ENCODE data around the gene POR.

POR gene

DNA sequence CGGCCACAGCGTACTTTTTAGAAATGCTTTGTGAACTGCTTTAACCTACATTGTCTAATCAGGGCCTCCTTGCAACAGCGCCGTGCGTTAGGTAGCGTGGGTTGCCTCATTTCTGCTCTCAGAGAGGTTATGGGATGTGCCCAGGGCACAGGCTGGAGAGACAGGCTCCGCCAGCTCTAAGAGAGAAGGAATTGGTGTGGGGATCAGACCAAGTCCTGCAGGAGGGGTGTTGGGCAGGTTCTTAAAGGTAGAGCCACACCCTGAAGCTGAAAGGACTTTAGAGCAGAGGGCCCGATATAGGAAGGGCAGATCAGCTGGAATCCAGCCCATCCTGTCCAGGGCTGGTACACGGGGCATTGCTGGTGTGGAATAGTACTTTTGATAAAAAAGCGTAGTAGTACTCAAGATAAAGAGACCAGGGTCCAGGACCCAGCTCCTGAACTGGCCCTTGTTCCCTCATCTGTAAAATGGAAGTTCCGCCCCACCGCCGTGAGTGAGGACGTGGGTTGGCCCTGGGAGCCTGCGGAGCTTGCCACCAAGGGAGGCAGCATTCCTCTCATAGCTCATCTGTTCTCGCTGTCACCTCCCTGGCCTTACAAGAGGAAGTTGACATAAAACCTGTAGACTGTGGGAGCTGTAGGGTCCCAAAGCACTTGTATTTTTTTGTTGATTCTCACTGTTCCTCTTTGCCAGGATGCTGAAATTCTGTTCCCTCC, 42.2 kb downstream of the POR start:
- Histone ChIP-seq H3K36me3 (ENCODE audit: insufficient read depth, low read length) (peaks cover 19% of the 10 kb centered on the region; the same call in 1 of the 2 replicates), H3K4me3 (ENCODE audit: low read length, poor library complexity, severe bottlenecking) (no peak overlapping the region), H3K79me2 (ENCODE audit: insufficient read depth, low read length) (no peaks in the 10 kb centered on the region), H3K4me1 (ENCODE audit: insufficient read depth, low read length, poor library complexity, severe bottlenecking) (no peaks in the 10 kb centered on the region), H3F3A (ENCODE audit: low read depth) (no peaks in the 10 kb centered on the region), H4K20me1 (ENCODE audit: insufficient read depth, low read length, poor library complexity, severe bottlenecking) (no peaks in the 10 kb centered on the region), H3K9me3 (ENCODE audit: insufficient read depth, low read depth, low read length) (no peaks in the 10 kb centered on the region), H2AFZ (ENCODE audit: low read length) (no peak overlapping the region), H3K4me2 (ENCODE audit: low read depth, low read length, poor library complexity, severe bottlenecking) (no peak overlapping the region), H3K27me3 (ENCODE audit: insufficient read depth, low read length, poor library complexity, severe bottlenecking) (no peaks in the 10 kb centered on the region), H3K9ac (ENCODE audit: low read depth, low read length, poor library complexity, severe bottlenecking) (no peak overlapping the region), H3K9me2 (replicated peaks; ENCODE audit: low read depth, low read length) (no peaks in the 10 kb centered on the region)
- TF ChIP-seq, protein P1, sequence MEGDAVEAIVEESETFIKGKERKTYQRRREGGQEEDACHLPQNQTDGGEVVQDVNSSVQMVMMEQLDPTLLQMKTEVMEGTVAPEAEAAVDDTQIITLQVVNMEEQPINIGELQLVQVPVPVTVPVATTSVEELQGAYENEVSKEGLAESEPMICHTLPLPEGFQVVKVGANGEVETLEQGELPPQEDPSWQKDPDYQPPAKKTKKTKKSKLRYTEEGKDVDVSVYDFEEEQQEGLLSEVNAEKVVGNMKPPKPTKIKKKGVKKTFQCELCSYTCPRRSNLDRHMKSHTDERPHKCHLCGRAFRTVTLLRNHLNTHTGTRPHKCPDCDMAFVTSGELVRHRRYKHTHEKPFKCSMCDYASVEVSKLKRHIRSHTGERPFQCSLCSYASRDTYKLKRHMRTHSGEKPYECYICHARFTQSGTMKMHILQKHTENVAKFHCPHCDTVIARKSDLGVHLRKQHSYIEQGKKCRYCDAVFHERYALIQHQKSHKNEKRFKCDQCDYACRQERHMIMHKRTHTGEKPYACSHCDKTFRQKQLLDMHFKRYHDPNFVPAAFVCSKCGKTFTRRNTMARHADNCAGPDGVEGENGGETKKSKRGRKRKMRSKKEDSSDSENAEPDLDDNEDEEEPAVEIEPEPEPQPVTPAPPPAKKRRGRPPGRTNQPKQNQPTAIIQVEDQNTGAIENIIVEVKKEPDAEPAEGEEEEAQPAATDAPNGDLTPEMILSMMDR (conservative IDR thresholded peaks at IDR 0.05; ENCODE audit: low read length), result no peak
- TF ChIP-seq EZH2phosphoT487 (IDR thresholded peaks at IDR 0.05; ENCODE audit: borderline replicate concordance), result no peak

DNA sequence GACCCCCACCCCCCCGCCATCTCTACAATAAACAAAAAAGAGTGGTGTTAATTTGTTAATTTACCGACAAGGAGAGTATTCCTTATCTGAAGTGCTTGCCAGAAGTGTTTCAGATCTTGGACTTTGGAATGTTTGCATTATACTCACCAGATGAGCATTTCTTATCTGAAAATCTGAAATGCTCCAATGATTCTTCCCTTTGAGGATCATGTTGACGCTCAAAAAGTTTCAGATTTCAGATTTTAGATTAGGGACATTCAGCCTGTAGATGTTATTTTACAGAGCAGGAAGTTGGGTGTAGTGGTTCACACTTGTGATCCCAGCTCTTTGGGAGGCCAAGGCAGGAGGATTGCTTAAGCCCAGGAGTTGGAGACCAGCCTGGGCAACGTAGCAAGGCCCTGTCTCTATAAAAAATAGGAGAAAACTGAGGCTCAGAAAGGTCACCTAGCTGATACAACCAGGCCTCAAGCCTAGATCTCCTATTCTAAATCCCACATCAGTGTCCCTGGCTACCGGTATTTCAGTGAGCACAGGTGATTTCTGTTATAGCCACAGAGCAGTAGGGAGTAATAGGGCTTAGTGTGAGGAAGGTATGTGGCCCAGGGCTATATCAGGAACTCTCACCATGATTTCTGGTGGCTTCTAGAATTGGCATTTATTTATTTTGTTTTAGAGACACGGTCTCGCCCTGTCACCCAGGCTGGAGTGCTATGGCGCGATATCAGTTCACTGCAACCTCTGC, 44.0 kb downstream of the POR start:
- H3K9ac ChIP-seq (ENCODE audit: low read depth, low read length, poor library complexity, severe bottlenecking), result no peak overlapping the region
- no peaks in the 10 kb centered on the region for H3F3A ChIP-seq (ENCODE audit: low read depth)
- H3K4me3 ChIP-seq (ENCODE audit: low read length, poor library complexity, severe bottlenecking), result no peak overlapping the region
- H3K36me3 ChIP-seq (ENCODE audit: insufficient read depth, low read length), result peaks cover 19% of the 10 kb centered on the region; the same call in 1 of the 2 replicates
- H3K79me2 ChIP-seq (ENCODE audit: insufficient read depth, low read length), result no peaks in the 10 kb centered on the region
- H3K27me3 ChIP-seq (ENCODE audit: insufficient read depth, low read length, poor library complexity, severe bottlenecking), result no peaks in the 10 kb centered on the region
- no peaks in the 10 kb centered on the region for H3K9me3 ChIP-seq (ENCODE audit: insufficient read depth, low read depth, low read length)
- no peaks in the 10 kb centered on the region for H3K4me1 ChIP-seq (ENCODE audit: insufficient read depth, low read length, poor library complexity, severe bottlenecking)
- no peaks in the 10 kb centered on the region for H4K20me1 ChIP-seq (ENCODE audit: insufficient read depth, low read length, poor library complexity, severe bottlenecking)
- no peak overlapping the region for H2AFZ ChIP-seq (ENCODE audit: low read length)
- TF ChIP-seq, protein P1 (conservative IDR thresholded peaks at IDR 0.05; ENCODE audit: low read length), result no peak
- TF ChIP-seq EZH2phosphoT487 (IDR thresholded peaks at IDR 0.05; ENCODE audit: borderline replicate concordance), result no peak
- no peaks in the 10 kb centered on the region for H3K9me2 ChIP-seq (replicated peaks; ENCODE audit: low read depth, low read length)
- no peak overlapping the region for H3K4me2 ChIP-seq (ENCODE audit: low read depth, low read length, poor library complexity, severe bottlenecking)

DNA sequence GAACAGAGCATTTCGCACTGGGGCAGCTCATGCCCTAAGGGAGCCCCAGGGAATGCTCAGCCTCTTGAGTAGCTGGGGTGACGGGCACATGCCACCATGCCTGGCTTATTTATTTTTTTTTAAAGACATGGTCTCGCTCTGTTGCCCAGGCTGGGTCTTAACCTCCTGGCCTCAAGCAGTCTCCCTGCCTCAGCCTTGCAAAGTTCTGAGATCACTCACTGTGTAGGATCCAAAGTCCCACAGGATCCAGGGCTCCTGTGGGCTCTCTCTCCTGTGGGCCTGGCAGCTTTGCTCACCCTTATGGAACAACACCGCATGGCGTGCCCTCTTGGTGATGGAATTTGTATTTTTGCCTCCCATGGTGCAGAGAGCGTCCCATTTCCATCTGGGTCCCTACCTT, 45.4 kb downstream of the POR start:
- Histone ChIP-seq H3K4me2 (ENCODE audit: low read depth, low read length, poor library complexity, severe bottlenecking) (no peak overlapping the region), H3K4me1 (ENCODE audit: insufficient read depth, low read length, poor library complexity, severe bottlenecking) (no peaks in the 10 kb centered on the region), H3K9me2 (replicated peaks; ENCODE audit: low read depth, low read length) (no peaks in the 10 kb centered on the region), H4K20me1 (ENCODE audit: insufficient read depth, low read length, poor library complexity, severe bottlenecking) (no peaks in the 10 kb centered on the region), H3K27me3 (ENCODE audit: insufficient read depth, low read length, poor library complexity, severe bottlenecking) (no peaks in the 10 kb centered on the region), H2AFZ (ENCODE audit: low read length) (no peak overlapping the region), H3K36me3 (ENCODE audit: insufficient read depth, low read length) (peaks cover 15% of the 10 kb centered on the region; the same call in 1 of the 2 replicates), H3K79me2 (ENCODE audit: insufficient read depth, low read length) (no peaks in the 10 kb centered on the region), H3F3A (ENCODE audit: low read depth) (no peaks in the 10 kb centered on the region), H3K4me3 (ENCODE audit: low read length, poor library complexity, severe bottlenecking) (no peak overlapping the region), H3K9me3 (ENCODE audit: insufficient read depth, low read depth, low read length) (no peaks in the 10 kb centered on the region), H3K9ac (ENCODE audit: low read depth, low read length, poor library complexity, severe bottlenecking) (no peak overlapping the region)
- no peak for TF ChIP-seq EZH2phosphoT487 (IDR thresholded peaks at IDR 0.05; ENCODE audit: borderline replicate concordance)
- TF ChIP-seq, protein P1 (conservative IDR thresholded peaks at IDR 0.05; ENCODE audit: low read length), result no peak

All from Loucy (cell line).